Adrenal gland (tissue), 5 donors: Measurements from ENCODE around the gene CEP72.

Experiments
- POLR2A ChIP-seq, 2 donors: fragments of 450-650 bp; IDR thresholded peaks; one replicate each; pipeline ENCODE4 v1.6.1; 2017; ENCODE audit warnings: antibody characterized with exemption in 2 of 2, mild to moderate bottlenecking in 2 of 2, moderate library complexity in 1 of 2
- TF ChIP-seq, protein P1 (sequence below), 6 experiments: fragments of 450-650 bp in 4 of 6; fragments of 200-600 bp in 2 of 6; sonication (generic) in 1 of 6; IDR thresholded peaks; 1 replicate in 5 of 6; 2 replicates in 1 of 6; pipeline versions ENCODE4 v1.5.1 to v1.8.0; 2016 to 2021; ENCODE audit warnings: antibody characterized with exemption in 6 of 6, mild to moderate bottlenecking in 2 of 6, moderate library complexity in 1 of 6
- donor health status: DM: no; HTN: no; CAD: no.

DNA sequence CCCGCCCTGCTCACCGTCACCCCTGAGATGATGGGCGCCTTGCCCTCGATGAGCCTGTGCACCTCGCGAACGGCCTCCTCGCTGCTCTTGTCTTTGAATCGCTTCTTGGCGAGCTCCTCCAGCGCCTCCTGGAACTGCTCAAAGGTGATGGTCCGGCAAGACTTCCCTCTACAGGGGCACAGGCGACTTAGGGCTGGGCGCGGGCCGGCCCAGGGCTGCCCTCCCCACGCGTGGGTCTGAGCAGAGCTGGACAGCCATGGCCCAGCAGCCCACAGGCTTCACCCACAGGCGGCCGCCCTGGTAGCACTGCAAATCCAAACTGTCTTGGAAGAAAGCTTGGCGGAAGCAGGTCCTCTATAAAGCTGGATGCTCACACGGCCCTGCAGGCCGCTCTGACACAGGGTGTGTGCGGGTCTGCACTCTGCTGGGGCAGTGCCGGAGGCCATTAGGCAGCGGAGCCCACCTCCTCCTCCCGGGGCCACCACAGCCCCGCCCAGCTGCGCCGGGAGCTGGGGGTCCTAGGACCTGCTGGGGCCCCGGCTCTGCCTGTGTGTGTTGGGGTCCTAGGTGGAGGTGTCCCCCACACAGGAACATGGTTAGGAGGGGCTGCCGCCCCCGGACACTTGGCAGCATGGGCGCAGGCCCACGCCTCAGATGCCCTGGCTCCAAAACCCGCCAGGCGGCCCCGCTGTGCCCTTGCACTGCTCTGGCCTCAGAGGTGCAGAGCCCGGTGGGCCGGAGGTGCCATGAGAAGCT, 54.0 kb downstream of the CEP72 start:
- TF ChIP-seq, protein P1, sequence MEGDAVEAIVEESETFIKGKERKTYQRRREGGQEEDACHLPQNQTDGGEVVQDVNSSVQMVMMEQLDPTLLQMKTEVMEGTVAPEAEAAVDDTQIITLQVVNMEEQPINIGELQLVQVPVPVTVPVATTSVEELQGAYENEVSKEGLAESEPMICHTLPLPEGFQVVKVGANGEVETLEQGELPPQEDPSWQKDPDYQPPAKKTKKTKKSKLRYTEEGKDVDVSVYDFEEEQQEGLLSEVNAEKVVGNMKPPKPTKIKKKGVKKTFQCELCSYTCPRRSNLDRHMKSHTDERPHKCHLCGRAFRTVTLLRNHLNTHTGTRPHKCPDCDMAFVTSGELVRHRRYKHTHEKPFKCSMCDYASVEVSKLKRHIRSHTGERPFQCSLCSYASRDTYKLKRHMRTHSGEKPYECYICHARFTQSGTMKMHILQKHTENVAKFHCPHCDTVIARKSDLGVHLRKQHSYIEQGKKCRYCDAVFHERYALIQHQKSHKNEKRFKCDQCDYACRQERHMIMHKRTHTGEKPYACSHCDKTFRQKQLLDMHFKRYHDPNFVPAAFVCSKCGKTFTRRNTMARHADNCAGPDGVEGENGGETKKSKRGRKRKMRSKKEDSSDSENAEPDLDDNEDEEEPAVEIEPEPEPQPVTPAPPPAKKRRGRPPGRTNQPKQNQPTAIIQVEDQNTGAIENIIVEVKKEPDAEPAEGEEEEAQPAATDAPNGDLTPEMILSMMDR (IDR thresholded peaks at IDR 0.05): no peak
- no peak for TF ChIP-seq POLR2A (IDR thresholded peaks at IDR 0.05)
